Measurements from ENCODE around the gene ZMIZ1.

GRCh38 chr10:79034271-79034876 is 34.4 kb upstream of the ZMIZ1 start:
- TF ChIP-seq CTCF (IDR thresholded peaks at IDR 0.05) (no peak), POLR2A (IDR thresholded peaks at IDR 0.05) (no peak), POLR2AphosphoS5 (IDR thresholded peaks at IDR 0.05) (no peak)

Data from suprapubic skin (tissue), 4 donors.